Spleen (tissue), 7 donors: Measurements from ENCODE around the gene CEACAM18.

Source experiments
- CTCF ChIP-seq, 11 experiments: fragments of 200-600 bp in 7 of 11; fragments of 450-650 bp in 4 of 11; sonication (generic) in 4 of 11; IDR thresholded peaks in 8 of 11; conservative IDR thresholded peaks in 3 of 11; 1 replicate in 7 of 11; 2 replicates in 4 of 11; pipeline versions ENCODE4 v1.4.0 to v1.8.0; 2016 to 2021; ENCODE audit warnings: antibody characterized with exemption in 11 of 11, inconsistent platforms in 4 of 11, mild to moderate bottlenecking in 1 of 11
- POLR2A ChIP-seq, 3 donors: fragments of 450-650 bp; IDR thresholded peaks; one replicate each; pipeline ENCODE4 v1.5.1; 2017; ENCODE audit warnings: antibody characterized with exemption in 3 of 3, mild to moderate bottlenecking in 1 of 3
- POLR2AphosphoS5 ChIP-seq, 3 donors: sonication (generic); formaldehyde crosslinking; IDR thresholded peaks; one replicate each; pipeline ENCODE4 v1.5.1; 2017; ENCODE audit warnings: antibody characterized with exemption in 3 of 3
- donor health status: DM: no; HTN: no; CAD: no; lungs with moderate emphysema.
- donor health status: DM: no; HTN: no; CAD: no.
- donor health status: DM: no; HTN: no; CAD: no.

- TF ChIP-seq CTCF (IDR thresholded peaks at IDR 0.05 in 8 of 11, conservative IDR thresholded peaks at IDR 0.05 in 3 of 11) = no peak
- no peak for TF ChIP-seq POLR2AphosphoS5 (IDR thresholded peaks at IDR 0.05)
- TF ChIP-seq POLR2A (IDR thresholded peaks at IDR 0.05) = no peak
These were observed 19.3 kb upstream of the CEACAM18 start for GRCh38 chr19:51458899-51459505.
